ENCODE data around the gene CHD2.

The CHD2 gene

GRCh38 chr15:92955706-92956105 lies 55.6 kb downstream of the CHD2 start:
- H3K27ac ChIP-seq (ENCODE audit: low read depth, low read length) = peak overlapping the region; percentile 19
- no peak overlapping the region for H3K9ac ChIP-seq (ENCODE audit: low read length)
- no peak overlapping the region for H3K4me2 ChIP-seq (ENCODE audit: low read length)
- no peaks in the 10 kb centered on the region for H3K4me1 ChIP-seq (ENCODE audit: control insufficient read depth in 1 of 2, insufficient read depth in 2 of 2, low read length in 2 of 2)
- no peak overlapping the region for H4K12ac ChIP-seq (ENCODE audit: low read depth, low read length)
- no peak overlapping the region for H3K4ac ChIP-seq (ENCODE audit: low read depth, low read length)
- no peak overlapping the region for H2BK12ac ChIP-seq (ENCODE audit: low read length)
- no peaks in the 10 kb centered on the region for H3K9me3 ChIP-seq (ENCODE audit: insufficient read depth, low read depth, low read length)
- no peak overlapping the region for H3K4me3 ChIP-seq (ENCODE audit: low read depth, low read length)
- H3K79me1 ChIP-seq (ENCODE audit: low read length) = no peaks in the 10 kb centered on the region
- H3K23ac ChIP-seq (ENCODE audit: low read length) = no peak overlapping the region
- H3K79me2 ChIP-seq (ENCODE audit: control insufficient read depth, insufficient read depth, low read length, poor library complexity) = no peaks in the 10 kb centered on the region
- no peak overlapping the region for H4K91ac ChIP-seq (ENCODE audit: low read depth, low read length)
- no peak overlapping the region for H2AK5ac ChIP-seq (ENCODE audit: low read length)
- no peak overlapping the region for H3K14ac ChIP-seq (ENCODE audit: low read length)
- H2BK5ac ChIP-seq (ENCODE audit: low read depth, low read length, poor library complexity) = no peak overlapping the region
- no peak overlapping the region for H4K8ac ChIP-seq (ENCODE audit: low read depth, low read length)
- DNase-seq = peak in 1 of 2 donors; percentile 59
- no peak overlapping the region for H3K18ac ChIP-seq (ENCODE audit: low read length)
- H2BK120ac ChIP-seq (ENCODE audit: insufficient read depth, low read length, poor library complexity) = no peak overlapping the region
- H2AFZ ChIP-seq (ENCODE audit: insufficient read depth, low read length, poor library complexity) = no peak overlapping the region
- no CpG with 5 or more reads among the region's 2 CpGs for WGBS (ENCODE audit: extremely low coverage, insufficient coverage, insufficient read length)
- H3K27me3 ChIP-seq (ENCODE audit: insufficient read depth, low read length) = no peaks in the 10 kb centered on the region
- peaks cover 16 to 35% of the 10 kb centered on the region in 2 experiments for H3K36me3 ChIP-seq (ENCODE audit: control insufficient read depth in 1 of 2, insufficient read depth in 2 of 2, low read length in 2 of 2)

- Histone ChIP-seq H3K4me2 (ENCODE audit: low read length) (no peak overlapping the region), H3K36me3 (ENCODE audit: control insufficient read depth in 1 of 2, insufficient read depth in 2 of 2, low read length in 2 of 2) (peaks cover 13 to 31% of the 10 kb centered on the region in 2 experiments), H2AFZ (ENCODE audit: insufficient read depth, low read length, poor library complexity) (no peak overlapping the region), H3K79me2 (ENCODE audit: control insufficient read depth, insufficient read depth, low read length, poor library complexity) (no peaks in the 10 kb centered on the region), H3K4me1 (ENCODE audit: control insufficient read depth in 1 of 2, insufficient read depth in 2 of 2, low read length in 2 of 2) (no peaks in the 10 kb centered on the region), H3K14ac (ENCODE audit: low read length) (no peak overlapping the region), H4K8ac (ENCODE audit: low read depth, low read length) (no peak overlapping the region), H3K27me3 (ENCODE audit: insufficient read depth, low read length) (no peaks in the 10 kb centered on the region), H2BK12ac (ENCODE audit: low read length) (no peak overlapping the region), H2AK5ac (ENCODE audit: low read length) (no peak overlapping the region), H3K79me1 (ENCODE audit: low read length) (no peaks in the 10 kb centered on the region), H2BK120ac (ENCODE audit: insufficient read depth, low read length, poor library complexity) (no peak overlapping the region), H3K4me3 (ENCODE audit: low read depth, low read length) (no peak overlapping the region), H3K18ac (ENCODE audit: low read length) (no peak overlapping the region), H3K9ac (ENCODE audit: low read length) (no peak overlapping the region), H3K4ac (ENCODE audit: low read depth, low read length) (no peak overlapping the region), H3K27ac (ENCODE audit: low read depth, low read length) (no peak overlapping the region), H2BK5ac (ENCODE audit: low read depth, low read length, poor library complexity) (no peak overlapping the region), H3K9me3 (ENCODE audit: insufficient read depth, low read depth, low read length) (no peaks in the 10 kb centered on the region), H4K91ac (ENCODE audit: low read depth, low read length) (no peak overlapping the region), H3K23ac (ENCODE audit: low read length) (no peak overlapping the region), H4K12ac (ENCODE audit: low read depth, low read length) (no peak overlapping the region)
- DNase-seq = no peak
- WGBS (ENCODE audit: extremely low coverage, insufficient coverage, insufficient read length) = no CpG with 5 or more reads among the region's 8 CpGs
Measured at GRCh38 chr15:92958105-92958504, 58.0 kb downstream of the CHD2 start.

- Histone ChIP-seq H3K4me3 (ENCODE audit: low read depth, low read length) (no peak overlapping the region), H3K14ac (ENCODE audit: low read length) (no peak overlapping the region), H3K27me3 (ENCODE audit: insufficient read depth, low read length) (no peaks in the 10 kb centered on the region), H3K27ac (ENCODE audit: low read depth, low read length) (no peak overlapping the region), H3K79me2 (ENCODE audit: control insufficient read depth, insufficient read depth, low read length, poor library complexity) (no peaks in the 10 kb centered on the region), H3K4ac (ENCODE audit: low read depth, low read length) (no peak overlapping the region), H3K23ac (ENCODE audit: low read length) (no peak overlapping the region), H3K18ac (ENCODE audit: low read length) (no peak overlapping the region), H2BK120ac (ENCODE audit: insufficient read depth, low read length, poor library complexity) (no peak overlapping the region), H3K36me3 (ENCODE audit: control insufficient read depth in 1 of 2, insufficient read depth in 2 of 2, low read length in 2 of 2) (peaks cover 13 to 26% of the 10 kb centered on the region in 2 experiments), H3K4me1 (ENCODE audit: control insufficient read depth in 1 of 2, insufficient read depth in 2 of 2, low read length in 2 of 2) (no peaks in the 10 kb centered on the region), H2BK5ac (ENCODE audit: low read depth, low read length, poor library complexity) (no peak overlapping the region), H3K9ac (ENCODE audit: low read length) (no peak overlapping the region), H4K12ac (ENCODE audit: low read depth, low read length) (no peak overlapping the region), H2AK5ac (ENCODE audit: low read length) (no peak overlapping the region), H3K79me1 (ENCODE audit: low read length) (no peaks in the 10 kb centered on the region), H4K8ac (ENCODE audit: low read depth, low read length) (no peak overlapping the region), H3K4me2 (ENCODE audit: low read length) (no peak overlapping the region), H2BK12ac (ENCODE audit: low read length) (no peak overlapping the region), H3K9me3 (ENCODE audit: insufficient read depth, low read depth, low read length) (no peaks in the 10 kb centered on the region), H4K91ac (ENCODE audit: low read depth, low read length) (no peak overlapping the region), H2AFZ (ENCODE audit: insufficient read depth, low read length, poor library complexity) (no peak overlapping the region)
- DNase-seq = no peak
- WGBS (ENCODE audit: extremely low coverage, insufficient coverage, insufficient read length) = no CpG with 5 or more reads among the region's 4 CpGs
Measured at GRCh38 chr15:92959219-92959618, 59.1 kb downstream of the CHD2 start.

- WGBS (ENCODE audit: extremely low coverage, insufficient coverage, insufficient read length) = no CpG with 5 or more reads among the region's 9 CpGs
- Histone ChIP-seq H4K91ac (ENCODE audit: low read depth, low read length) (no peak overlapping the region), H3K4ac (ENCODE audit: low read depth, low read length) (peak overlapping the region; percentile 62), H2BK12ac (ENCODE audit: low read length) (no peak overlapping the region), H4K12ac (ENCODE audit: low read depth, low read length) (no peak overlapping the region), H3K79me2 (ENCODE audit: control insufficient read depth, insufficient read depth, low read length, poor library complexity) (no peaks in the 10 kb centered on the region), H2AK5ac (ENCODE audit: low read length) (no peak overlapping the region), H3K23ac (ENCODE audit: low read length) (no peak overlapping the region), H3K9ac (ENCODE audit: low read length) (no peak overlapping the region), H3K4me3 (ENCODE audit: low read depth, low read length) (no peak overlapping the region), H2AFZ (ENCODE audit: insufficient read depth, low read length, poor library complexity) (no peak overlapping the region), H3K18ac (ENCODE audit: low read length) (no peak overlapping the region), H3K36me3 (ENCODE audit: control insufficient read depth in 1 of 2, insufficient read depth in 2 of 2, low read length in 2 of 2) (peaks cover 13 to 21% of the 10 kb centered on the region in 2 experiments), H3K4me2 (ENCODE audit: low read length) (no peak overlapping the region), H3K79me1 (ENCODE audit: low read length) (no peaks in the 10 kb centered on the region), H2BK5ac (ENCODE audit: low read depth, low read length, poor library complexity) (no peak overlapping the region), H2BK120ac (ENCODE audit: insufficient read depth, low read length, poor library complexity) (no peak overlapping the region), H3K27ac (ENCODE audit: low read depth, low read length) (no peak overlapping the region), H3K9me3 (ENCODE audit: insufficient read depth, low read depth, low read length) (no peaks in the 10 kb centered on the region), H3K27me3 (ENCODE audit: insufficient read depth, low read length) (no peaks in the 10 kb centered on the region), H4K8ac (ENCODE audit: low read depth, low read length) (no peak overlapping the region), H3K4me1 (ENCODE audit: control insufficient read depth in 1 of 2, insufficient read depth in 2 of 2, low read length in 2 of 2) (no peaks in the 10 kb centered on the region), H3K14ac (ENCODE audit: low read length) (no peak overlapping the region)
- no peak for DNase-seq
Measured at GRCh38 chr15:92960996-92961681, 61.0 kb downstream of the CHD2 start.

All from trophoblast cell (in vitro differentiated cells and primary cell).